ENCODE data around the gene USP22.

DNA sequence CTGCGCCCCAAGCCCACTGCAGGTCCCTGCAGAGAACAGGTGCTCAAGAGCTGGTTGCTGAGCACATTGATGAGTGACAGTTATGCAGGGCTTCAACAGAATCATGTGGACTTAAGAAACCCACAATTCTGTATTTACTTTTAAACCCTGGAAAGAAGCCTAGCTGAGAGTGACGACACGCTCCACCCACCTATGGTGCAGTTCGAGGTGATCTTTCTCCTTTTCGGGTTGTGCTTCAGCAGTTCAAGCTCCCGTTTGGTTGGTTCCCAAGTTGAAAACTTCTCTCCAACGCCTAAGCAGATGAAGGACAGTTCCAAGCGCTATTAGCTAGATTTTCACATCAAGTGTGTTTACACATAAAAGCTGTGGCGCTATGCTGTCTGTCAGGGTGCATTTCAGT, 23.9 kb downstream of the USP22 start:
- TF ChIP-seq POLR2AphosphoS5 (IDR thresholded peaks at IDR 0.05; ENCODE audit: low read depth, low read length): no peak
- TF ChIP-seq POLR2A (IDR thresholded peaks at IDR 0.05; ENCODE audit: low read depth, low read length): no peak
- TF ChIP-seq TAF1 (IDR thresholded peaks at IDR 0.05; ENCODE audit: borderline replicate concordance, low read depth, low read length): no peak

Measured in GM12892 (cell line).